ENCODE results near the gene STK32C. TPM values are rescaled to one million over a fixed set of nuclear protein-coding genes. Genes with fewer than 3 reads are reported as not detected.

The STK32C gene
- total RNA-seq, 4 donors from 2014 or later = 9.4 to 18.1 (median 16.2) TPM

DNA sequence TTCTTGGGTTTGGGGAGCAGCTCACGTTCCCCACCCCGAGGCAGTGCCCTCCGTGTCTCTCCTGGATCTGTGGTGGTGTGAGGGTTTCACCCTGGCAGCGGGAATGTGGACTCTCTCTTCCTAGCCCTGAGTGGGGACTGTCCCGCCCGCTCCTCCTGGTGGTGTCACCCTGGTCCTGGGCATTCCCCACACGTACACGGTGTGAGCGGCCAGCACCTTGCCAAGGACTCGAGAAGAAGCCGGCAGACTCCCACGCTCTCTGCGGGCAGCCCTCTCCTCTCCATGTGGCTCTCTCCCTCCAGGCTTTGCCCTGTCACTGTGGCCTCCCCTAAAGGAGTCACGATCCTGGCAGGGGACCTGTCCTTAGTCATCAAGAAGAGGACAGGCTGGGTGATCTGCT lies 97.0 kb downstream of the STK32C start:
- H3K4me1 ChIP-seq = no peaks in the 10 kb centered on the region
- H3K36me3 ChIP-seq = peaks cover 0 to 68% (median 0%) of the 10 kb centered on the region in 3 donors
- WGBS, 2 donors = 93 to 95% methylated on average over 14 of the region's 14 CpGs
- no peak overlapping the region for H3K4me3 ChIP-seq
- DNase-seq (ENCODE audit: low spot score in 2 of 2) = no peak
- no peaks in the 10 kb centered on the region for H3K27me3 ChIP-seq
- TF ChIP-seq EP300 (IDR thresholded peaks at IDR 0.05) (no peak), POLR2A (IDR thresholded peaks at IDR 0.05) (no peak)
- TF ChIP-seq, protein P1, sequence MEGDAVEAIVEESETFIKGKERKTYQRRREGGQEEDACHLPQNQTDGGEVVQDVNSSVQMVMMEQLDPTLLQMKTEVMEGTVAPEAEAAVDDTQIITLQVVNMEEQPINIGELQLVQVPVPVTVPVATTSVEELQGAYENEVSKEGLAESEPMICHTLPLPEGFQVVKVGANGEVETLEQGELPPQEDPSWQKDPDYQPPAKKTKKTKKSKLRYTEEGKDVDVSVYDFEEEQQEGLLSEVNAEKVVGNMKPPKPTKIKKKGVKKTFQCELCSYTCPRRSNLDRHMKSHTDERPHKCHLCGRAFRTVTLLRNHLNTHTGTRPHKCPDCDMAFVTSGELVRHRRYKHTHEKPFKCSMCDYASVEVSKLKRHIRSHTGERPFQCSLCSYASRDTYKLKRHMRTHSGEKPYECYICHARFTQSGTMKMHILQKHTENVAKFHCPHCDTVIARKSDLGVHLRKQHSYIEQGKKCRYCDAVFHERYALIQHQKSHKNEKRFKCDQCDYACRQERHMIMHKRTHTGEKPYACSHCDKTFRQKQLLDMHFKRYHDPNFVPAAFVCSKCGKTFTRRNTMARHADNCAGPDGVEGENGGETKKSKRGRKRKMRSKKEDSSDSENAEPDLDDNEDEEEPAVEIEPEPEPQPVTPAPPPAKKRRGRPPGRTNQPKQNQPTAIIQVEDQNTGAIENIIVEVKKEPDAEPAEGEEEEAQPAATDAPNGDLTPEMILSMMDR (IDR thresholded peaks at IDR 0.05) = no peak
- H3K27ac ChIP-seq = no peak overlapping the region
- peaks cover 0 to 31% (median 0%) of the 10 kb centered on the region in 4 donors for H3K9me3 ChIP-seq

DNA sequence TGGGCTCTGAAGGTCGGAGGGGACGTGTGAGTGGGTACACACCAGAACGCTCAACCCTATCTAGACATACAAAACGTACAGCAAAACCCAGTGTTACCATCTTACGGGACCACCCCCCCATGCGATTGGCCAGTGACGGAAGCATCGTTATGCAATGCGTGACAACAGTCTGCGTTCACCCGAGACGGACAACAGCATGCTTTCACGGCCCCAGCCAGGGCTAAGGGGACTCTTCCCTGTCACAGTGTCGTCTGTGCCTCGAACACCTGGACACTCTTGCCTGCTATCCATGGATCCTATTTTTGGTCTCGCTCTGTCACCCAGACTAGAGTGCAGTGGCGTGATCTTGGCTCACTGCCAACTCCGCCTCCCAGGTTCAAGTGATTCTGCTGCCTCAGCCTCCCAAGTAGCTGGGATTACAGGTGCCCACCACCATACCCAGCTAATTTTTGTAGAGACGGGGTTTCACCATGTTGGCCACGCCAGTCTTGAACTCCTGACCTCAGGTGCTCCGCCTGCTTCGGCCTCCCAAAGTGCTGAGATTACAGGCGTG lies 97.7 kb downstream of the STK32C start:
- peaks cover 0 to 25% (median 0%) of the 10 kb centered on the region in 4 donors for H3K9me3 ChIP-seq
- H3K27me3 ChIP-seq = no peaks in the 10 kb centered on the region
- H3K27ac ChIP-seq = no peak overlapping the region
- no peak for DNase-seq (ENCODE audit: low spot score in 2 of 2)
- H3K4me1 ChIP-seq = no peaks in the 10 kb centered on the region
- no peak overlapping the region for H3K4me3 ChIP-seq
- 84 to 94% methylated on average over 22 to 23 of the region's 23 CpGs for WGBS, 2 donors
- no peak for TF ChIP-seq EP300 (IDR thresholded peaks at IDR 0.05)
- TF ChIP-seq, protein P1 (IDR thresholded peaks at IDR 0.05) = no peak
- TF ChIP-seq POLR2A (IDR thresholded peaks at IDR 0.05) = no peak
- H3K36me3 ChIP-seq = peaks cover 0 to 63% (median 0%) of the 10 kb centered on the region in 3 donors

DNA sequence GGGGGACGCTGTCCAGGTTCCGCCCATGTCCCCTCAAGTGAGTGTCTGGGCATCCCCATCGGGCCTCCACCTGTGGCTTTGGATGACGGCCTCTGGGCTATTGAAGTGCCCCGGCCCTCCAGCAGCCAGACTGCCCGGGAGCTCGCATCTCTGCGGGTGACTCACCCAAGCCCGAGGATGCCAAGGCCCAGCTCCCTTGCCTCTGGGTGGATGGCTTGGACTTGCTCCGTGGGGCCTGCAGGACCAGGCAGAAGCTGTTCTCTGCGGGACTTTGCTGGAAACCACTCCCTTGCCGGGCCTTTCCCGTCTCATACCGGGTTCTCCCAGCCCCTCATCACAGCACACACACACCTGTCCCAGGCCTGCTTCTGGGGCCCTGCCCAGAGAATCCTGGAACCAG lies 98.6 kb downstream of the STK32C start:
- no peak overlapping the region for H3K4me3 ChIP-seq
- no peak overlapping the region for H3K27ac ChIP-seq
- H3K4me1 ChIP-seq = no peaks in the 10 kb centered on the region
- DNase-seq (ENCODE audit: low spot score in 2 of 2) = no peak
- peaks cover 0 to 60% (median 0%) of the 10 kb centered on the region in 3 donors for H3K36me3 ChIP-seq
- H3K9me3 ChIP-seq = peaks cover 0 to 16% (median 0%) of the 10 kb centered on the region in 4 donors
- TF ChIP-seq, protein P1 (IDR thresholded peaks at IDR 0.05) = no peak
- TF ChIP-seq EP300 (IDR thresholded peaks at IDR 0.05) (no peak), POLR2A (IDR thresholded peaks at IDR 0.05) (no peak)
- H3K27me3 ChIP-seq = no peaks in the 10 kb centered on the region
- 92 to 100% methylated on average over 4 to 14 of the region's 14 CpGs for WGBS, 2 donors

DNA sequence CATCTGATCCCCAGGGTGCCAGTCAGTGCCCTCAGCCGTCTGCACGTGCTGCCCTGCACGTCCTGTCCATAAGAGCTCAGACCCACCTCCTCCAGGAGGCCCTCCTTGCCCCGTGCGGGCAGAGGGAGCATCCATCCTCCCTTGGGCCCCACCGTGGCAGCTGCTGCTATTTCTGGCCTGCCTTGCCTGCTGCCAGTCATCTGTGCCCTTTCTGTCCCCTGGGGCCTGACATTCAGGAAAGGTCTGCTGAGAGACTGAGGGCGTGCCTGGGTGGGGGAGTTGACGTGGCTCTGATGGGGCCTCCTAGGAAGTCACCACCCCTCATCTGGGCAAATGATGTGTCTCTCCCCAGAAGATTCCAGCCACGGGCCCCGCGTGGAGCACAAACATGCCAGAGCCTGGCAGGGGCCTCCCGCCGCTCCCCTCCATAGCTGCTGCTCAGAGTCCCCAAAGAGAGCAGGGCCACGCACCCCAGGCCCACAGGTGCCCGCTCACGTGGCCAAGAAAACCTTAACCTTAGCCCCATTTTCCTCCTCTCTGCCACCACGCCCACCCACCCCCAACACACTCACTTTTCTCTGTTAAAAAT lies 99.2 kb downstream of the STK32C start:
- no peak for DNase-seq (ENCODE audit: low spot score in 2 of 2)
- Histone ChIP-seq H3K9me3 (peaks cover 0 to 10% (median 0%) of the 10 kb centered on the region in 4 donors), H3K27me3 (no peaks in the 10 kb centered on the region), H3K27ac (no peak overlapping the region), H3K4me1 (no peaks in the 10 kb centered on the region), H3K4me3 (no peak overlapping the region), H3K36me3 (peaks cover 0 to 55% (median 0%) of the 10 kb centered on the region in 3 donors)
- WGBS, 2 donors = 72 to 77% methylated on average over 16 to 17 of the region's 17 CpGs
- TF ChIP-seq, protein P1 (IDR thresholded peaks at IDR 0.05) = no peak
- TF ChIP-seq POLR2A (IDR thresholded peaks at IDR 0.05) = no peak
- no peak for TF ChIP-seq EP300 (IDR thresholded peaks at IDR 0.05)

Data from tibial nerve (tissue), 4 donors.